ENCODE data around the gene TOR2A. TPM values are rescaled to one million over a fixed set of nuclear protein-coding genes. Genes with fewer than 3 reads are reported as not detected.

The TOR2A gene
- total RNA-seq, 1 donor from 2014 or later = 2.3 TPM

DNA sequence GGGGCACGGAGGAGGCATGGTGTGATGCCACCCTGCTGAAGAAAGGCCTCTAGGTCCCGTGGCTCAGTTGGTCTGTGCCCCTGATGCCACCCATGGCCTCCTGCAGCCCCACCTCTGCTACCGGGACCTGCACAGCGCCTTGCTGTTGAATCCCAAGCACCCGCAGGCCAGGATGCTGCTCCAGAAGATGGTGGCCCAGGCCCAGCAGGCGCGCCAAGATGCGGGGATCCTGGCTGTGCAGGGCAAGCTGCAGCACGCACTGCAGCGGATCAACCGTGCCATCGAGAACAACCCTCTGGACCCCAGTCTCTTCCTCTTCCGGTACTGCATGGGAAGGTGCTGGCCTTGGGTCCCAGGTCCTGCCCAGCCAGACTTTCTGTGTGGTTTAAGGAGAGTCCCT, 12.1 kb downstream of the TOR2A start:
- Histone ChIP-seq H3K36me3 (no peaks in the 10 kb centered on the region), H3K4me3 (no peak overlapping the region), H3K27ac (replicated peaks) (no peak overlapping the region), H3K27me3 (ENCODE audit: low read depth) (no peaks in the 10 kb centered on the region), H3K4me1 (peaks cover 15% of the 10 kb centered on the region), H3K9me3 (replicated peaks) (no peaks in the 10 kb centered on the region)
- no peak for DNase-seq
- TF ChIP-seq CTCF (IDR thresholded peaks at IDR 0.05; ENCODE audit: borderline replicate concordance) = no peak
- intact Hi-C loops (cut with micrococcal nuclease) = no loop called here

DNA sequence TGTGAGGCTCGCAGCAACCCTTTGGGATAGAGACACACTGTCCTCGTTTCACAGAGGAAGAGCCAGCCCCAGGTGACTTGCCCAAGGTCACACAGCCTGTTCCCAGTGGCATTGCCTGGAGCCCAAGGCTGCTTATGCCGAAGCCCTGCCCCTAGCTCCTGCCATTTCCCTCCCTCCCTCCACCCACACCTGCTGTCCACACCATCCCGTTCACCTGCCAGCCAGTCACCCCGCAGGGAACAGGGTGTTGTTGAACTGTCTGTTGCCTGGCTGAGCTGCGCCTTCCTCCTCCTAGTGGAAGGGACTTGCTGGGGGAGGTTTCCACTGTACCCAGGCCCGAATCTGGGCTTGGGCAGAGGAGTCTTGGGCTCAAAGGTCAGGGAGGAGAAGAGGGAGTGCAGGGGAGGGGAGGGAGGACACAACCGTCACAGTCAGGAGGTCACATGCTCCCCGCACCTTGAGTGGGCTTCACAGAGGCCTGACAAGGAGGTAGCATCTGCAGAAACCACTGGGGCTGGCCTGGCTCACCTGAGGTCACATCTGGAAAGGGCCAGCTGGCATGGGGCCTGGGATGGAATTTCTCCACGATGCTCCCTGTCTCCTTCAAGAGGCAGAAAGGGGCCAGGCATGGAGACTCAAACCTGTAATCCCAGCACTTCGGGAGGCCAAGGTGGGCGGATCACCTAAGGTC, 12.9 kb downstream of the TOR2A start:
- TF ChIP-seq CTCF (IDR thresholded peaks at IDR 0.05; ENCODE audit: borderline replicate concordance) = no peak
- Histone ChIP-seq H3K27me3 (ENCODE audit: low read depth) (no peaks in the 10 kb centered on the region), H3K27ac (replicated peaks) (no peak overlapping the region), H3K4me3 (no peak overlapping the region), H3K9me3 (replicated peaks) (no peaks in the 10 kb centered on the region), H3K4me1 (peaks cover 23% of the 10 kb centered on the region), H3K36me3 (no peaks in the 10 kb centered on the region)
- intact Hi-C loops (cut with micrococcal nuclease) = no loop called here
- DNase-seq = no peak

GRCh38 chr9:127721391-127721821, 13.7 kb downstream of the TOR2A start:
- DNase-seq = no peak
- intact Hi-C loops (cut with micrococcal nuclease) = no loop called here

DNA sequence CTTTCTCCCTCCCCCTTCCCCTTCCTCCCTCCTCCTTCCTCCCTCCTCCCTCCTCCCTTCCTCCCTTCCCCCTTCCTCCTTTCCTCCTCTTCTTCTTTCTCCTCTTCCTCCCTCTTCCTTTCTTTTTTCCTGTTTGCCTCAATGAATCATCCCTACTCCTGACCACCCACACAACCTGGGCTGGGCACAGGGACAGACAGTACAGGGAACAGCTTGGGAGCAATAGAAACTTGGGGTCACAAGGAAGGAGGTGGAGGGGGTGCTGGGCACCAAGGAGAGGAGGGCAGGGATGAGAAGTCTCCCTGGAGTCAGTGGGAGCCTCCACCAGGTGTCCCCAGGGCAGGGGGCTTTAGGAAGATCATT, 14.2 kb downstream of the TOR2A start:
- no peak for TF ChIP-seq CTCF (IDR thresholded peaks at IDR 0.05; ENCODE audit: borderline replicate concordance)
- Histone ChIP-seq H3K27ac (replicated peaks) (no peak overlapping the region), H3K4me3 (no peak overlapping the region), H3K36me3 (no peaks in the 10 kb centered on the region), H3K27me3 (ENCODE audit: low read depth) (no peaks in the 10 kb centered on the region), H3K9me3 (replicated peaks) (no peaks in the 10 kb centered on the region), H3K4me1 (peaks cover 32% of the 10 kb centered on the region)
- intact Hi-C loops (cut with micrococcal nuclease) = no loop called here
- no peak for DNase-seq

More at GRCh38 chr9:127721391-127721821, 13.7 kb downstream of the TOR2A start:
- TF ChIP-seq CTCF (IDR thresholded peaks at IDR 0.05; ENCODE audit: borderline replicate concordance) = no peak
- H3K36me3 ChIP-seq = no peaks in the 10 kb centered on the region
- no peak overlapping the region for H3K4me3 ChIP-seq
- peaks cover 27% of the 10 kb centered on the region for H3K4me1 ChIP-seq
- H3K27ac ChIP-seq (replicated peaks) = no peak overlapping the region
- H3K27me3 ChIP-seq (ENCODE audit: low read depth) = no peaks in the 10 kb centered on the region
- no peaks in the 10 kb centered on the region for H3K9me3 ChIP-seq (replicated peaks)

GRCh38 chr9:127720031-127720864, 14.8 kb downstream of the TOR2A start:
- DNase-seq = no peak
- Histone ChIP-seq H3K4me1 (peaks cover 34% of the 10 kb centered on the region), H3K36me3 (no peaks in the 10 kb centered on the region), H3K9me3 (replicated peaks) (no peaks in the 10 kb centered on the region), H3K4me3 (no peak overlapping the region), H3K27ac (replicated peaks) (no peak overlapping the region), H3K27me3 (ENCODE audit: low read depth) (no peaks in the 10 kb centered on the region)
- intact Hi-C loops (cut with micrococcal nuclease) = no loop called here
- no peak for TF ChIP-seq CTCF (IDR thresholded peaks at IDR 0.05; ENCODE audit: borderline replicate concordance)

Data from left ventricle myocardium inferior (tissue), 1 donor.